ENCODE results near the gene PCDHA1.

- TF ChIP-seq FOXM1 (IDR thresholded peaks at IDR 0.05; ENCODE audit: borderline replicate concordance, low read depth) (no peak), USF1 (IDR thresholded peaks at IDR 0.05) (no peak), TCF12 (IDR thresholded peaks at IDR 0.05; ENCODE audit: low read depth) (no peak), EGR1 (IDR thresholded peaks at IDR 0.05) (no peak), EP300 (IDR thresholded peaks at IDR 0.05; ENCODE audit: borderline replicate concordance) (no peak), YY1 (IDR thresholded peaks at IDR 0.05; ENCODE audit: low read depth) (no peak)
These were observed 253.1 kb downstream of the PCDHA1 start for GRCh38 chr5:141039061-141039460.
